Tibial nerve (tissue), 4 donors: ENCODE data around the gene CDON. TPM values are rescaled to one million over a fixed set of nuclear protein-coding genes. Genes with fewer than 3 reads are reported as not detected.

ENCODE experiments used
- DNase-seq, 2 donors: peaks; one replicate each; pipeline ENCODE4 v3.0.0-alpha.2; 2019; ENCODE audit warnings: low spot score in 2 of 2
- H3K27ac ChIP-seq, 4 donors: fragments of 200-600 bp; sonication (generic) in 3 of 4; one replicate each; pipeline ENCODE4 v1.5.1; 2017 to 2019; ENCODE audit warnings: mild to moderate bottlenecking in 1 of 4
- H3K27me3 ChIP-seq, 2 donors: fragments of 200-600 bp; sonication (generic) in 1 of 2; one replicate each; pipeline versions ENCODE4 v1.5.1 to v1.6.0; 2017 to 2019
- H3K36me3 ChIP-seq, 3 donors: fragments of 200-600 bp; sonication (generic); one replicate each; pipeline ENCODE4 v1.5.1; 2018 to 2019
- H3K4me1 ChIP-seq, 4 donors: fragments of 200-600 bp; sonication (generic) in 3 of 4; one replicate each; pipeline ENCODE4 v1.5.1; 2017 to 2019
- H3K4me3 ChIP-seq, 4 donors: fragments of 200-600 bp; sonication (generic) in 3 of 4; one replicate each; pipeline ENCODE4 v1.5.1; 2017 to 2019; ENCODE audit warnings: mild to moderate bottlenecking in 1 of 4, moderate library complexity in 1 of 4
- H3K9me3 ChIP-seq, 4 donors: fragments of 200-600 bp; sonication (generic) in 3 of 4; one replicate each; pipeline ENCODE4 v1.5.1; 2017 to 2019
- EP300 ChIP-seq, 2 donors: sonication (generic); formaldehyde crosslinking; IDR thresholded peaks; one replicate each; pipeline ENCODE4 v1.6.1; 2017; ENCODE audit warnings: antibody characterized with exemption in 2 of 2, mild to moderate bottlenecking in 1 of 2
- POLR2A ChIP-seq, 2 donors: fragments of 450-650 bp; IDR thresholded peaks; one replicate each; pipeline ENCODE4 v1.6.1; 2017; ENCODE audit warnings: antibody characterized with exemption in 2 of 2, mild to moderate bottlenecking in 2 of 2, moderate library complexity in 2 of 2
- WGBS, 2 donors: methylation state at CpG; one replicate each; pipeline ENCODE4 v1.1.5; 2018; 5-methylcytosine and 5-hydroxymethylcytosine counted together
- total RNA-seq, 4 donors: library from RNA; depleted of rRNA; stranded (reverse); fragments of >200 nt; gene quantifications; one replicate each; pipeline ENCODE4 v1.1.0, GENCODE V29; 2016
- TF ChIP-seq, protein P1 (sequence below), 5 experiments: fragments of 200-600 bp in 3 of 5; fragments of 450-650 bp in 2 of 5; sonication (generic) in 3 of 5; IDR thresholded peaks; one replicate each; pipeline ENCODE4 v1.5.1; 2016 to 2019; ENCODE audit warnings: antibody characterized with exemption in 5 of 5, mild to moderate bottlenecking in 3 of 5, moderate library complexity in 2 of 5

CDON gene
- total RNA-seq, 4 donors from 2014 or later: 14.4 to 25.9 (median 15.3) TPM

DNA sequence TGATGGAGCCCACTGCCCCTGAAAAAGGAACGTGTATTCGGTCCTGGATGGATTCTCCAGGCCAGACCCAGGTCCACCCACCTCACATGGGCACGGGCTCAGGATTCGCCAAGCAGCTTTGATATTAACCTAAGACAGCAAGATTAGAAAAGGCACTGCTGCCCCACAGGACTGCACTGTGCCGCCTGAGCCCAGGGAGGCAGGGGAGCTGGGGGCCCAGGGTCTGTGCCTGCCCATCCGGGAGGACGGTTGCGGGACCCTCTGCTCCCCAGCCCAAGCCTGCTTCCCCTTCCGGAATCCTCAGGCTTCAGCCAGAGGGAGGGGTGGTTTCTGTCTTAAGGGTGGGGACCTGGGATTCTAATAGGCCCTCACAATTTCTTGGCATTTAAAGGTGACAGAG is 130.4 kb downstream of the CDON start:
- Histone ChIP-seq H3K9me3 (no peaks in the 10 kb centered on the region), H3K27me3 (no peaks in the 10 kb centered on the region), H3K4me1 (no peaks in the 10 kb centered on the region), H3K36me3 (no peaks in the 10 kb centered on the region), H3K4me3 (no peak overlapping the region), H3K27ac (no peak overlapping the region)
- 83 to 93% methylated on average over 8 to 9 of the region's 9 CpGs for WGBS, 2 donors
- no peak for DNase-seq
- no peak for TF ChIP-seq EP300 (IDR thresholded peaks at IDR 0.05)
- TF ChIP-seq, protein P1, sequence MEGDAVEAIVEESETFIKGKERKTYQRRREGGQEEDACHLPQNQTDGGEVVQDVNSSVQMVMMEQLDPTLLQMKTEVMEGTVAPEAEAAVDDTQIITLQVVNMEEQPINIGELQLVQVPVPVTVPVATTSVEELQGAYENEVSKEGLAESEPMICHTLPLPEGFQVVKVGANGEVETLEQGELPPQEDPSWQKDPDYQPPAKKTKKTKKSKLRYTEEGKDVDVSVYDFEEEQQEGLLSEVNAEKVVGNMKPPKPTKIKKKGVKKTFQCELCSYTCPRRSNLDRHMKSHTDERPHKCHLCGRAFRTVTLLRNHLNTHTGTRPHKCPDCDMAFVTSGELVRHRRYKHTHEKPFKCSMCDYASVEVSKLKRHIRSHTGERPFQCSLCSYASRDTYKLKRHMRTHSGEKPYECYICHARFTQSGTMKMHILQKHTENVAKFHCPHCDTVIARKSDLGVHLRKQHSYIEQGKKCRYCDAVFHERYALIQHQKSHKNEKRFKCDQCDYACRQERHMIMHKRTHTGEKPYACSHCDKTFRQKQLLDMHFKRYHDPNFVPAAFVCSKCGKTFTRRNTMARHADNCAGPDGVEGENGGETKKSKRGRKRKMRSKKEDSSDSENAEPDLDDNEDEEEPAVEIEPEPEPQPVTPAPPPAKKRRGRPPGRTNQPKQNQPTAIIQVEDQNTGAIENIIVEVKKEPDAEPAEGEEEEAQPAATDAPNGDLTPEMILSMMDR (IDR thresholded peaks at IDR 0.05): no peak
- TF ChIP-seq POLR2A (IDR thresholded peaks at IDR 0.05): no peak

DNA sequence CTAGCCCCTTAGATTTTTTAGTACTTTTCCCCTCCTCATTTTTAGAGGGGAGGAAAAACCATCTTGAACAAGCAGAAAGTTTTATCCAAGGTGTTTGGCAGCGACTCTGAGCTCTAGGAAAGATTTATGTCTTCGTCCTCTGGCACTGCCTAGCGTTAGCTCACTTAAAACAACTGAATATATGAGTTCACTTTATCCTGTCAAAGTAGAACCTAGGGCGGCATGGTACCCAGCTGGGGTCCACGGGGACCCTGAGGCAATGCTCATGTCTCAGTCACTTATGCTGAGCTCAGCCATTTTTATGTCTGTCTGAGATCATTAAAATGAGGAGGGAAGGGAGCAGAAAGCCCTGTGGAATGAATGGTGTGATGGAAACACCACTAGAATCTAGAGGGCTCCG is 131.0 kb downstream of the CDON start:
- Histone ChIP-seq H3K36me3 (no peaks in the 10 kb centered on the region), H3K27me3 (no peaks in the 10 kb centered on the region), H3K9me3 (no peaks in the 10 kb centered on the region), H3K4me1 (no peaks in the 10 kb centered on the region), H3K27ac (no peak overlapping the region), H3K4me3 (no peak overlapping the region)
- 72 to 80% methylated on average over 6 of the region's 6 CpGs for WGBS, 2 donors
- TF ChIP-seq EP300 (IDR thresholded peaks at IDR 0.05) (no peak), POLR2A (IDR thresholded peaks at IDR 0.05) (no peak)
- TF ChIP-seq, protein P1 (IDR thresholded peaks at IDR 0.05): no peak
- no peak for DNase-seq

DNA sequence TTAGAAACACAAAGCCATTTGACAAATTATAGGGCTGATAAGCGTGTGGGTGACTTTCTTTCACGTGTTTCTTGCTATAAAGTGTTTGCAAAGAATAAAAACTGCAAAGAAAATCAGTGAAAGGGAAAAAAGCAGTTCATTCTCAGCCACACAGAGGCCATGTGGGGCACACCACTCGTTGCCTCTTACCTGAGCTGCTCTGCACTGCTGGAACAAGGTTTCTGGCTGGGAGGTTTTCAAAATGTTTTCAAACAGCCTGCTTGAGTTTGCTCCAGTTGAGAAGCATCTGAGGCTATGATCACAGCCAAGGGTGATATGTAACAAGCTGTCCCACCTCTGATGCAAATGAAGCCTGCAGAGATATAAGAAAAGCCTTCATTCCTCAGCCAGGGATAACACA is 131.6 kb downstream of the CDON start:
- TF ChIP-seq EP300 (IDR thresholded peaks at IDR 0.05) (no peak), POLR2A (IDR thresholded peaks at IDR 0.05) (no peak)
- TF ChIP-seq, protein P1 (IDR thresholded peaks at IDR 0.05): no peak
- DNase-seq: no peak
- no peaks in the 10 kb centered on the region for H3K4me1 ChIP-seq
- no peaks in the 10 kb centered on the region for H3K27me3 ChIP-seq
- no peak overlapping the region for H3K4me3 ChIP-seq
- no peaks in the 10 kb centered on the region for H3K9me3 ChIP-seq
- 78 to 84% methylated on average over 3 of the region's 3 CpGs for WGBS, 2 donors
- H3K36me3 ChIP-seq: no peaks in the 10 kb centered on the region
- no peak overlapping the region for H3K27ac ChIP-seq

DNA sequence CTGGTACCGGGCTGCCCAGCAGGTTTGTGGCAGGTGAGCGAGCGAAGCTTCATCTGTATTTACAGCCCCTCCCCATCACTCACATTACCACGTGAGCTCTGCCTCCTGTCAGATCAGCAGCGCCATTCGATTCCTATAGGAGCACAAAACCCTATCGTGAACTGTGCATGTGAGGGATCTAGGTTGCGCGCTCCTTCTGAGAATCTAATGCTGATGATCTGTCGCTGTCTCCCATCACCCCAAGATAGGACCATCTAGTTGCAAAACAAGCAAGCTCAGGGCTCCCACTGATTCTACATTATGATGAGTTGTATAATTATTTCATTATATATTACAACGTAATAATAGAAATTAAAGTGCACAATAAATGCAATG is 132.6 kb downstream of the CDON start:
- Histone ChIP-seq H3K4me3 (no peak overlapping the region), H3K4me1 (no peaks in the 10 kb centered on the region), H3K36me3 (no peaks in the 10 kb centered on the region), H3K9me3 (no peaks in the 10 kb centered on the region), H3K27ac (no peak overlapping the region), H3K27me3 (no peaks in the 10 kb centered on the region)
- WGBS, 2 donors: 85 to 91% methylated on average over 11 of the region's 11 CpGs
- TF ChIP-seq, protein P1 (IDR thresholded peaks at IDR 0.05): no peak
- TF ChIP-seq EP300 (IDR thresholded peaks at IDR 0.05): no peak
- no peak for TF ChIP-seq POLR2A (IDR thresholded peaks at IDR 0.05)
- no peak for DNase-seq

DNA sequence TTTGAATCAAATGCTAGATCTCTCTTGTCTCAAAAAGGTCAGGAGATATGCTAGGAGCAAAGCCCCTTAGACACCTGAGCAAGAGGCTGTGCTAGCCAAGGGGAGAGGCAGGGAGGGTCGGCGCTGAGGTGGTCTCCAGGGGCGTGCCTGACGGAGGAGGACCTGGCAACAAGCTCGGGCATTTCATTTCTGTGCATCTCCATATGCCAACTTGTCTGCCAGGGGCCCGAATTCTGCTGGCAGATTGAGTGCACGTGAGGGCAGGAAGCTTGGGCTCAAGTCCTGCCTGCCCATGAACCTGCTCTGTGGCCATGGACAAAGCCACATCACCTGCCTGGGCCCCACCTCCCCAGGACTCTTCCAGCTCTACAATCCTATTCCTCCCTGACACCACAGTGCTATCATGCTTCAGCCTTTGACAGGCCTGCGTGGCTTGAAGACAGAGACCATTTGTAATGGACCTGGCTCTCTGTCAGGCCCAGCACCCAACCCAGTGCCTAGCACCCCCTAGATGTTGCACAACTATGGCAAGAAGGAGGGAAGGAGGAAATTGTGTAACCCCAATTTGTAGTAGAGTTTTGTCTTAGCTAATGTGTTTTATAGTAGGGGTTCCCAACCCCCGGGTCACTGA is 133.1 kb downstream of the CDON start:
- no peak overlapping the region for H3K27ac ChIP-seq
- H3K4me1 ChIP-seq: no peaks in the 10 kb centered on the region
- no peaks in the 10 kb centered on the region for H3K27me3 ChIP-seq
- TF ChIP-seq EP300 (IDR thresholded peaks at IDR 0.05): no peak
- TF ChIP-seq POLR2A (IDR thresholded peaks at IDR 0.05): no peak
- TF ChIP-seq, protein P1 (IDR thresholded peaks at IDR 0.05): no peak
- no peak overlapping the region for H3K4me3 ChIP-seq
- H3K9me3 ChIP-seq: no peaks in the 10 kb centered on the region
- WGBS, 2 donors: 82 to 87% methylated on average over 9 of the region's 9 CpGs
- no peaks in the 10 kb centered on the region for H3K36me3 ChIP-seq
- DNase-seq: no peak
